H7 (cell line): ENCODE measurements around the gene SMAD9. TPM values are rescaled to one million over a fixed set of nuclear protein-coding genes. Genes with fewer than 3 reads are reported as not detected.
"Not testable (repeated sequence)": the region's sequence is repeated elsewhere in the genome, so short reads cannot be mapped to it uniquely, and the experiment has no call there.

Source experiments
- DNase-seq: peaks from one replicate; pipeline ENCODE4 v3.0.0; 2012
- H3K27me3 ChIP-seq: 2 replicates; pipeline ENCODE4 v1.6.0; 2011; ENCODE audit warnings: mild to moderate bottlenecking, low read length; ENCODE audit not compliant: control insufficient read depth, insufficient read depth
- H3K36me3 ChIP-seq: replicated peaks from 2 replicates; pipeline ENCODE4 v1.5.1; 2011; ENCODE audit warnings: low read length; ENCODE audit not compliant: control insufficient read depth, insufficient read depth
- H3K4me3 ChIP-seq: 2 replicates; pipeline ENCODE4 v1.5.1; 2011; ENCODE audit warnings: low read depth, mild to moderate bottlenecking, control low read depth, low read length, moderate library complexity; ENCODE audit not compliant: insufficient read depth
- total RNA-seq: library from RNA; depleted of rRNA; stranded (reverse); fragments of >200 nt; shearing (Covaris generic); gene quantifications from 2 replicates; pipeline ENCODE4 v1.2.3, GENCODE V29; 2014

Gene SMAD9
- total RNA-seq, 1 experiment from 2014 or later = 0.59 TPM

DNA sequence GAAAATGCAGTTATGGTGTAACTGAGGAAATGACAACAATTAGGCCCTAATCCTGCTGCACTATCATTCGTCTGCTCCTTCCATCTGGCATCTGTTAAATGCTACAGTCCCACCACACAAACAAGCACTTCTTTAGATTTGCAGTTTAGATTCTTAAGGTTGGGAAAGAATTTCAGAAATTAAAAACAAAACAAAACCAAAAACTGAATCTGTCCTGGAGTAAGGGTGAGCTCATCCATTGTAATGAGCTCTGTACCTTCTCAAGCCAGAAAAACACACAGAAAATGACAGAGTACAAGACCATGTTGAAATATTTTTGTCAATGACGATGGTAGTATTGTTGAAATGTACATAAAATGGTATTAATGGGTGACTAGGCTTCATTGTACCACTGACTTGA, 28.3 kb downstream of the SMAD9 start:
- no peaks in the 10 kb centered on the region for H3K27me3 ChIP-seq
- no peaks in the 10 kb centered on the region for H3K36me3 ChIP-seq
- H3K4me3 ChIP-seq = no peak overlapping the region
- DNase-seq = no peak

DNA sequence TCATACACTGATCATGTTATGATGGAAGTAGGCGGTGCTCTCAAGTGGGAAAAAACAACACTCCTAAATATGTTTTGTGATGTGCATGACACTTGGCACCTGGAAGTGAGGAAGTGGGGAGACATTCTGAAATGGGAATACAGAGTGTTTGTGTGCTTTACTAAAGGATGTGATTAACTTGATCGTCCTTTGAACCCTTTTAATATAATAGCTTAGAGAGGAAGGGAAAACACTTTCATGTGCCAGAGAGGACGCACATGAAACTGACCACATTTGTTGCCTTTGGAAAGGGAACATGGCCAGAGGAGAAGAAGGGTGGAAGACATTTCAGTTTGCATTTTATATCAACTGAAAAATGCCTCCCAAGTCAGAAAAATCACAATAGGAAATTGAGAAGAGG, 31.4 kb downstream of the SMAD9 start:
- Histone ChIP-seq H3K27me3 (no peaks in the 10 kb centered on the region), H3K36me3 (no peaks in the 10 kb centered on the region), H3K4me3 (no peak overlapping the region)
- DNase-seq = no peak

DNA sequence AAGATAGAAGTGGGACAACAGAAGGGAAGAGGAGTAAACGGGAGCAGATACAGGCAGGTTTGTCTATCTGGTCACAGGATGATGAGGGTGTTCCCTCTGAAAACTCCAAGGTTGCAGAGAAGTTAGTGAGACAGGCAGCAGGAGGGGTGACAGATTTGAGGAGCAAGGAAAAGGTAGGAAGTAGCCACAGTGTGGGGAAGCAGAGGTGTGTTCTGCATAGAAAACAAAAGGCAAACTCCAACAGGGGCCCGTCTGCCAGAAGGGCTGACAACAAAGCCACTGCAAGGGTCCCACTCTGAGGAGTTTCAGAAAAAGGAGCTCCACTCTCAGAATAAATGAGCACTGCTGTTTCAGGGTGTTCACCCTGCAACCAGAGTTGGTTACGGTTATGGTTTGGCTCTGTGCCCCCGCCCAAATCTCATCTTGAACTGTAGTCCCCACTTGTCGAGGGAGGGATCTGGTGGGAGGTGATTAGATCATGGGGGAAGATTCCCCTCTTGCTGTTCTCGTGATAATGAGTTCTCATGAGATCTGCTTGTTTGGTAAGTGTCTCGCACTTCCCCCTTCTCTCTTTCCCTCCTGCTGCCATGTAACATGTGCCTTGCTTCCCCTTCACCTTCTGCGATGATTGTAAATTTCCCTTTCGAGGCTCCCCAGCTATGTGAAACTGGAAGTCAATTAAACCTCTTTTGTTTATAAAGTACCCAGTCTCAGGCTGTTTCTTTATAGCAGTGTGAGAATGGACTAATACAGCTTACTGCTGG, 32.1 kb downstream of the SMAD9 start:
- no peaks in the 10 kb centered on the region for H3K36me3 ChIP-seq
- H3K4me3 ChIP-seq = no peak overlapping the region
- DNase-seq = peak; percentile 30

DNA sequence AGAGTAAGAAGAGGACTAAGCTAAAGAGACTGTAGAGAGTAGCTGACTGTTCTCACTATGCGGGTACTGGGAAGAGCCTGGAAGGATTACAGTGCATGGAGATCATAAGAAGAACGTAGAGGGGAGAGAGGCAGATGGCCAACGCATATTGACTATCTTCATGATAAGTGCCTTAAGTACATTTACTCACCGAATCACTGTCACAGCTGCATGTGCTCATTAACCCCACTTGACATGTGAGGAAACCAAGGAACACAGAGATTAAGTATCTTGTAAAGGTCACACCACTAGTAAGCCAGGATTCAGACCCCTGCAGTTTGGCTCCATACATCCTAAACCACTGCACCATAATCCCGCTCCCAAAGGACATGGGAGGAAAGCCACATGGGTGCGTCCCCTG, 34.1 kb downstream of the SMAD9 start:
- no peaks in the 10 kb centered on the region for H3K27me3 ChIP-seq
- H3K36me3 ChIP-seq = no peaks in the 10 kb centered on the region
- H3K4me3 ChIP-seq = no peak overlapping the region
- DNase-seq = no peak

More for the DNA sequence above, 32.1 kb downstream of the SMAD9 start:
- no peaks in the 10 kb centered on the region for H3K27me3 ChIP-seq

DNA sequence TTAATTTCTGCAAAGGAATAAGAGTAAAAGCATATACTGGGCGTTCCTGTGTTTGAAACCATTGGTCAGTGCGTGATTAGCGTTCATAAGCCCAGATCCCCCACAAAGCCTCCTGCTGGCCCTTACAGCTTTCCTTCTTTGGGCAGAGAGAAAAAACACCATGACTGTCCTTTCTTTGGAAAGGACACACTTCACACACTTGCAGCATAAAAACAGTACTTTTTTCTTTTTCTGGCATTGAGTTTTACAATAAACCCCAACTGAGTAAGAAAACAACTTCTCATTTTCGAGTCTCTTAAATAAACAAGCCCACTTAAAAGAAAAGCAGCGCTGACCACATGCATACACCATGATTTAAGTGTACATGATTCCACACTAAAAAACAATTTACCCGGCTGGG, 35.8 kb downstream of the SMAD9 start:
- H3K36me3 ChIP-seq = no peaks in the 10 kb centered on the region

GRCh38 chr13:36883824-36884223, 36.2 kb downstream of the SMAD9 start:
- DNase-seq = no peak
- H3K36me3 ChIP-seq = no peaks in the 10 kb centered on the region
- no peak overlapping the region for H3K4me3 ChIP-seq
- no peaks in the 10 kb centered on the region for H3K27me3 ChIP-seq

More for the DNA sequence above, 35.8 kb downstream of the SMAD9 start:
- DNase-seq = no peak
- H3K27me3 ChIP-seq = no peaks in the 10 kb centered on the region
- H3K4me3 ChIP-seq = no peak overlapping the region

- H3K36me3 ChIP-seq, H3K4me3 ChIP-seq, DNase-seq, H3K27me3 ChIP-seq: not testable (repeated sequence)
Measured at GRCh38 chr13:36883392-36883791, 36.6 kb downstream of the SMAD9 start.

GRCh38 chr13:36882829-36883390, 37.1 kb downstream of the SMAD9 start:
- Histone ChIP-seq H3K4me3 (no peak overlapping the region), H3K27me3 (no peaks in the 10 kb centered on the region), H3K36me3 (no peaks in the 10 kb centered on the region)
- no peak for DNase-seq

- no peak for DNase-seq
- H3K36me3 ChIP-seq = no peaks in the 10 kb centered on the region
- H3K27me3 ChIP-seq = no peaks in the 10 kb centered on the region
- no peak overlapping the region for H3K4me3 ChIP-seq
Measured at GRCh38 chr13:36880961-36881360, 39.1 kb downstream of the SMAD9 start.

DNA sequence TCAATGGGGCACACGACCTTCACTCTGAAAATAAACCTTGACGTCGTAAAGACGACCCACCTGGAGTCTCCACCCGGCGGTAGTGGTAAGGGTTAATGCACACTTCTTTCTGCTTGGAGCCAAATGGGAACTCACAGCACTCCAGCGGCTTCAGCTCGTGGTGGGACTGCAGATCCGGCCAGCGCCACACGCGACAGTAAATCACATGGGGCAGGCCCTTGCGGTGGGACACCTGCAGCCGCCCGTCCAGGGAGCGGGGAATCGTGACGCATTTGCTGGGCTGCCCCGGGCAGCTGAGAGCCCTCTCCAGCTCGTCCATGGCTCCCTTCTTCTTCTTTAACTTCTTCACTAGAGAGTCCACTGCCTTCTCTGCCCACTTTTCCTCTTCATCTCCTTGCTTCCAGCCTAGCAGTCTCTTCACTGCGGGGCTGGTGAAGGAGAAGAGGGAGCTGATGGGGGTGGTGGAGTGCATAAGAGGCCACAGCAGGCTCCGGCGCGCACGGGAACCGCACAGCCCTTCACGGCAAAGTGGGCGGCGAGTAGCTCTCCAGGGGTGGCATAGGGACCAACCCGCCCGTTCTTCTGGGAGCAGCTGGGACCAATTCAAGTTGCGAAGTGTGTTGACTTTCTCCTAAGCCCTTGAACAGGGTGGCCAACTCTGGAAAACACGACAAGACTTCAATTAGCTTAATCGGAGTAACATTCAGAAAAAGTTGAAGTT, 40.7 kb downstream of the SMAD9 start:
- Histone ChIP-seq H3K36me3 (no peaks in the 10 kb centered on the region), H3K4me3 (no peak overlapping the region), H3K27me3 (no peaks in the 10 kb centered on the region)
- DNase-seq = peak; percentile 17

DNA sequence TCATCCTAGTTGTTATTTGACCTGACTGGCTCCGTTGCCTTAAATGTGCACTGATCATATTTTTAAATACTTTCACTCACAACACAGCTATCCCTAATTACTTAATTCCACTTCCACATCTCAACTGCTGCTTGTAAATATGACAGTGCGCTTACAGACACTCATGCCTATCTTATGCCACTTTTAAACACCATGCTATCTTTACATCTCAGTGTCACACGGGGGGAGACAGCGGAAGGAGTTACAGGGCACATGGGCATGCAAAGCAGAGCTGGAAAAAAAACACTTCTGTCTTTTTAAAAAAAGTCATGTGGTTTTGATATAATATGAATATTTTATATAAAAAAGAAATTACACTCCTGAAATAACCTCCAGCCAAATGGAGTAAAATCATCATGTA, 44.1 kb downstream of the SMAD9 start:
- Histone ChIP-seq H3K36me3 (no peaks in the 10 kb centered on the region), H3K27me3 (no peaks in the 10 kb centered on the region), H3K4me3 (no peak overlapping the region)
- no peak for DNase-seq

DNA sequence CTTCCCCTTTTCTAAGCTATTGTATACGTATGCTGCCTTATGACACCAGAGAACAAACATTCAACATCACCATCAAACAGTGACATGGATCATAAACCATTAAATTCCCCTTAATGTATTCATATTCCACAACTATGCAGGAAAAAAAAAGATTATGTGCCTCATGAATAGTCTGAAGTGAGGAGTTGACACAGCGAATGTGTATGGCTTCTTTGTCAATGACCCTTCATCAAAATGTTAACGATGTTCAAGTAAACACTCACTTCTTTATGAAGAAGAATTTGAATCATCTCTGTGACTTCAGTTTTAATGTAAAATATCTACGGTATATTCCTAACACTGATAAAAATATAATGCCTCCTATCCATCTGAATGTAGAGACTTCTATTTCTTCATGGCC, 44.6 kb downstream of the SMAD9 start:
- DNase-seq = no peak
- Histone ChIP-seq H3K4me3 (no peak overlapping the region), H3K36me3 (no peaks in the 10 kb centered on the region), H3K27me3 (no peaks in the 10 kb centered on the region)

- DNase-seq = peak; percentile 43
Measured at GRCh38 chr13:36872621-36873020, 47.4 kb downstream of the SMAD9 start.

GRCh38 chr13:36870050-36870692, 49.9 kb downstream of the SMAD9 start:
- no peaks in the 10 kb centered on the region for H3K36me3 ChIP-seq
- H3K27me3 ChIP-seq = no peaks in the 10 kb centered on the region
- no peak for DNase-seq
- H3K4me3 ChIP-seq = no peak overlapping the region

More at GRCh38 chr13:36872621-36873020, 47.4 kb downstream of the SMAD9 start:
- Histone ChIP-seq H3K4me3 (no peak overlapping the region), H3K36me3 (no peaks in the 10 kb centered on the region), H3K27me3 (no peaks in the 10 kb centered on the region)

DNA sequence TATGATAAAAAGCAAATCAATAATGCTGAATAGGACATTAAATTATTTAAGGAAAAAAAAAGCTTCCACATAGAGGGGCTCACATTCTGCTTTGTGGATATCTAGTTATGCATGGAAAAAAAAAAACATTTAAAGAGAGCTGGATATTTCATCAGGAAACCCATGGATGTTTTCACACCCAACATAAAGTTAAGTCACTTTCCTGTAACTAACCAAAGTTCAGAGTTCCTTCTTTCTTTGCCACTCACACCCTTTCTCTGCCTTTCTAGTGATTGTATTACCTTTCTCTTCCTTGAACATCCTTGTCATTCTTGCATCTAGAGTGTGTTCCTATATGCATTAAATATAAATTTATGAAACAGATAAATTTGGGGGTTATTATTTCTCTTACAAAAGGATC, 53.8 kb downstream of the SMAD9 start:
- no peak for DNase-seq
- Histone ChIP-seq H3K4me3 (no peak overlapping the region), H3K27me3 (no peaks in the 10 kb centered on the region), H3K36me3 (no peaks in the 10 kb centered on the region)
